T-helper 2 cell treated with Interferon-gamma antibody and Interleukin-4, amounts not matched to agents 5 μg/mL and 100 μg/mL, for 36 hours (primary cell): ENCODE measurements around the gene ABLIM1.

Experiments used
- DNase-seq: peaks from one replicate; pipeline ENCODE4 v3.0.0; 2021; ENCODE audit warnings: low spot score
- H3K27ac Mint-ChIP-seq: one replicate; pipeline ENCODE4 v1.8.0; 2021; ENCODE audit warnings: mild to moderate bottlenecking, mixed read lengths
- H3K27me3 Mint-ChIP-seq: one replicate; pipeline ENCODE4 v1.8.0; 2021; ENCODE audit warnings: low read depth, mixed read lengths
- H3K36me3 Mint-ChIP-seq: one replicate; pipeline ENCODE4 v1.8.0; 2021; ENCODE audit warnings: low read depth, mixed read lengths
- H3K4me1 Mint-ChIP-seq: one replicate; pipeline ENCODE4 v1.8.0; 2021; ENCODE audit warnings: low read depth, mixed read lengths
- H3K4me3 Mint-ChIP-seq: one replicate; pipeline ENCODE4 v1.8.0; 2022; ENCODE audit warnings: mild to moderate bottlenecking, moderate library complexity, mixed read lengths
- H3K9me3 Mint-ChIP-seq: one replicate; pipeline ENCODE4 v1.8.0; 2021; ENCODE audit warnings: mixed read lengths

Gene ABLIM1

DNA sequence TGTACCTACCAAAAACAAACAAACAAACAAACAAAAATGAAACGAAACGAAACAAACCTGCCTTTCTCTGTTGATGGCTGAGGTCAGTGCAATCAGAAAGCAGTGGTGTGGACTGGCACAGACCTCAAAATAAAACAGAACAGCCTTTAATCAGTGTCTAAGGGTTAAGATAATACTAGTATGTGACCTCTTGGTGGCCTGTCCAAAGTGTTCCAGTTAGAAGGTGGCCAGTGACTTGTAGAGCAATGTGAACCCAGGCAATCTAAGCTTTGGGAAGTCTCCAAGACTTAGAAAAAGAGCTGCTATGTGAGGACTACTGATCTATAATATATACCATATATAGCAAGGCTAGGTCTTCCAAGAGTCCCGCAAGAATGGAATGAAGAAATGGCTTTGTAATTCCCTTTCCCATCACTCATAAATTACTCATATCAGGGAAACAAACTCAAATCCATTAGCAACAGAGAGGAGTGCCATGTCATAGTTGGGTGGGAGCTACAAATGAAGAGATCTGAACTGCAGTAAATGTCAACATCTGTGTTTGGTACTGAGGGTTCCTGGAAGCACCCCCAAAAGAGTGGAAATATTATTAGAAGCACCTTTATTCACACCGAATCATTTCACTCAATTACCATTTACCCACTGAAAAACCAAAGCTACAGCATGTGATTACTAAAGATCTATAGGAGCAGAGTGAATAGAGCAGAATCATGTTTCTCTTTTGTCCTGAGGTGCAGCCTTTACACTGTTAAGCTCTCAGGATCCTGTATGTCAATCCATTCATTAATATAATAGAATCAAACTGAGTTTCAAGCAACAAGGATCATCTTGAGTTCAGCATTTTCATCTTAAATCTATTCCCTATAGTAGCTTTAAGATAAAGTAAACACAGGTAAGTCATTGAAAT, 28.0 kb downstream of the ABLIM1 start:
- Mint-ChIP-seq H3K27ac (no peak overlapping the region), H3K27me3 (peaks cover 55% of the 10 kb centered on the region), H3K36me3 (peaks cover 1% of the 10 kb centered on the region), H3K9me3 (no peaks in the 10 kb centered on the region), H3K4me3 (no peak overlapping the region), H3K4me1 (peaks cover 19% of the 10 kb centered on the region)
- DNase-seq: no peak

- H3K4me1 Mint-ChIP-seq: peaks cover 24% of the 10 kb centered on the region
- H3K36me3 Mint-ChIP-seq: peaks cover 1% of the 10 kb centered on the region
- no peak overlapping the region for H3K4me3 Mint-ChIP-seq
- H3K27ac Mint-ChIP-seq: no peak overlapping the region
- DNase-seq: no peak
- H3K27me3 Mint-ChIP-seq: peaks cover 51% of the 10 kb centered on the region
- peaks cover 4% of the 10 kb centered on the region for H3K9me3 Mint-ChIP-seq
These were observed 28.8 kb downstream of the ABLIM1 start for GRCh38 chr10:114629083-114629823.

DNA sequence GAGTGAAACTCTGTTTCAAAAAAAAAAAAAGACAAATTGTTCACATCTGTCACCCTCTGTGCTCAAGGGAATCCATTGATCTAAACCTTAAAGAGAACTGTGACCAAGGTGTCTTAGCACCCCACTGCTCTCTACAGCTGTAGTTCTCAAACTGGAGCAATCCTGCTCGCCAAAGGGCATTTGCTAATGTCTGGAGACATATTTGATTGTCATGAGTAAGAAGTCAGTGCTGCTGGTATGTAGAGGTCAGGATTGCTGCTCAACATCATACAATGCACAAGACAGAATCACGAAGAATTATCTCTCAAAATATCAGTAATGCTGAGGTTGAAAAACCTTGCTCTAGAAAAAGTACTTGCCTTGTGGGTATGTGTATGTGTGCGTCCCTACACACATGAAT, 30.0 kb downstream of the ABLIM1 start:
- H3K4me1 Mint-ChIP-seq: peaks cover 36% of the 10 kb centered on the region
- H3K36me3 Mint-ChIP-seq: peaks cover 1% of the 10 kb centered on the region
- DNase-seq: no peak
- H3K4me3 Mint-ChIP-seq: no peak overlapping the region
- H3K9me3 Mint-ChIP-seq: peaks cover 4% of the 10 kb centered on the region
- H3K27me3 Mint-ChIP-seq: peaks cover 43% of the 10 kb centered on the region
- no peak overlapping the region for H3K27ac Mint-ChIP-seq

DNA sequence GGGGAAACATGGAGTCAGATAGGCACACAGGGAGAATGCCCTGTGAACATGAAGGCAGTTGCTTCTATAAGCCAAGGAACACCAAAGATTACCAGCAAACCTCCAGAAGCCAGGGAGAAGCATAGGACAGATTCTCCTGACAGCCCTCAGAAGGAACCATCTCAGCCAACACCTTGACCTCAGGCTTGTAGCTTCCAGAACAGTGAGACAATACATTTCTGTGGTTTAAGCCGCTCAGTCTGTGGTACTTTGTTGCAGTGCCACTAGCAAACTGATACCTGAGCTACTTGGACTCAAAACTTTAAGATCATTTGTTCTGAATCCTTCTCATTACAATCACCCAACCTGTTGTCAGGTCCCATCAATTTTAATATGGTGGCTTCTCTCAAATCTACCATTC, 31.2 kb downstream of the ABLIM1 start:
- Mint-ChIP-seq H3K27me3 (peaks cover 33% of the 10 kb centered on the region), H3K4me1 (peaks cover 31% of the 10 kb centered on the region), H3K9me3 (peaks cover 4% of the 10 kb centered on the region), H3K27ac (no peak overlapping the region), H3K4me3 (no peak overlapping the region), H3K36me3 (peaks cover 5% of the 10 kb centered on the region)
- DNase-seq: no peak

DNA sequence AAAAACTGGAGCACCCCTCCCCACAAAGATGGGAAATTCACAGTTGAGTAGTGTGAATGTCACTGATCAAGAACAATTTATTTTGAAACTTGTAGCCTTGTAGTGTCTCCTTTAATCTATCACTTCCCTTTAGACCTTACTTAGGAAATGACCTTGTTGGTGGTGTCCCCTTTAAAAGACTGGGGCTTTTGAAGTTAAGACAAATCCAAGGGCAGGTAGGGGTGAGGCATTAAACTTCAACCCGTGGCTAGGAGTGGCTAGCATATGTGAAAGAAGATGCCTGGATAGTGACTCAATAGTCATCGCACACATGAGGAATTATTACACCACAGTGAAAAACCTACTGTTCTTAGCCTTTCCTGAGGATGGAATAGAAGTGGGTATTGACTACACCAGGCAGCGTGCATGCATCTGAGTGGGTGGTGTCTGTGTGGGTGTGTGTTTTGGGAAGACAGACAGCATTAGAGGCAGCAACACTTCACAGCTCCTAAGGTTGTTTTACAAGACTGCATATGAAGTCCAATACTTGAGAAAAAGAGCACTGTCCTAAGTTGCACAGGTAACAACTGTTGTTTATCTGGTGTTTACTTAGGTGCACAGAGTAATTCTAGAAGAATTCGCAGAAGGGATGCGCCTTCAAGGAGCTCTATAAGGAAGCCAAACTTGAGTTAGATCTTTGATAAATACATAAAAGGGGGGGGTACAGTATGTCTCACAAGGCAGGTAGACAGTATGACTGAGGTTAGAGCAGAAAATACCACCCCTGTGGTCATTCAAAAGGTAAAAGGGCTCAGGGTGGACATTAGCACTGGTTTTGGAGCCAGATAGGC, 32.9 kb downstream of the ABLIM1 start:
- Mint-ChIP-seq H3K36me3 (peaks cover 8% of the 10 kb centered on the region), H3K4me3 (no peak overlapping the region), H3K9me3 (peaks cover 13% of the 10 kb centered on the region), H3K27me3 (peaks cover 17% of the 10 kb centered on the region), H3K27ac (no peak overlapping the region), H3K4me1 (peaks cover 22% of the 10 kb centered on the region)
- no peak for DNase-seq

DNA sequence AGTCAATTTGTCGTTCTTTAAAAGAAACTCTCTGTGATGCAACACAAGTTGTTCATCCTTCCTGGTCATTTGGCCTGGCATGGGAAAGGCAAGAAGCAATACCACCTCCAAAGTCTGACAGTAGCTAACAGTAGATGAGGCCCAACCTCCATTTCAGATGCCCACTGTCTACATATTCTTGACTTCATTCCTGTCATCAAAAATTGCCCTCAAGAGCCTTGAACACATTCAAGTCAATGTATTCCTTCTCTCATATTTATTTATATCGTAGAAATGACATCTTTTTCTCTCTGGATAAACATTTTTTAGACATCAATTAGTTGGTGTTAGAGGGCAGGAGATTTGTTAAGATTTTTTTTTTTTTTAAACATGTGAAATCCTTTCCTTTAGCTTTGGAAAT, 33.7 kb downstream of the ABLIM1 start:
- Mint-ChIP-seq H3K4me3 (no peak overlapping the region), H3K9me3 (peaks cover 13% of the 10 kb centered on the region), H3K36me3 (peaks cover 8% of the 10 kb centered on the region), H3K27me3 (peaks cover 10% of the 10 kb centered on the region), H3K27ac (no peak overlapping the region), H3K4me1 (peaks cover 22% of the 10 kb centered on the region)
- DNase-seq: no peak

DNA sequence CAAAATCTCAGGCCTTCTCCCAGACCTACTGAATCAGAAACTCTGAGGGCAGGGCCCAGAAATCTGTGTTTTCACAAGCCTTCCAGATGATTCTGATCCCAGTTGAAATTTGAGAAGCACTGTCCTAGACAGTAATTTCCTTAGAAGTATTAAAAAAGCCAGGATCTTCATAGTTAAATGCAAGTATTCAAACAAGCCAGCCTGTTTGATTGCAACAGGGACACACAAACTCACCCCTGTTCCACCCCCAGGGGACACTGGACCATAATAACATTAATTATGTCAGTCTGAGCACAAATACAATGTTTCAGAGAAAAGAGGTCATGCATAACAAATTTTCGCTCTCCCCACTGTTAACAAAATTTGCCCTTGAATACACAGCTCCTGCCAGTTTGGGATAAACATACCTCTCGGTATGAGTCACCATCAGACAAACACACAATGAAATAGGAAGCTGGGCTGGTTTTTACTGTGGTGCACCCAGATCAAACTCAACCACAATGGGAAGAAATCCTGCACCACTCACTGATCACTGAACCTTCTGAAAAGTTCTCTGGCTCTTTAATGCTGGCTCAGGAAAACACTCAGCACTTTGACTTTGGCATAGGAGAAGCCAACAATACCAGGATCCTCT, 34.3 kb downstream of the ABLIM1 start:
- DNase-seq: no peak
- peak overlapping the region; percentile 22 for H3K4me3 Mint-ChIP-seq
- H3K4me1 Mint-ChIP-seq: peaks cover 22% of the 10 kb centered on the region
- peaks cover 5% of the 10 kb centered on the region for H3K27me3 Mint-ChIP-seq
- H3K27ac Mint-ChIP-seq: no peak overlapping the region
- H3K36me3 Mint-ChIP-seq: peaks cover 8% of the 10 kb centered on the region
- H3K9me3 Mint-ChIP-seq: peaks cover 13% of the 10 kb centered on the region

DNA sequence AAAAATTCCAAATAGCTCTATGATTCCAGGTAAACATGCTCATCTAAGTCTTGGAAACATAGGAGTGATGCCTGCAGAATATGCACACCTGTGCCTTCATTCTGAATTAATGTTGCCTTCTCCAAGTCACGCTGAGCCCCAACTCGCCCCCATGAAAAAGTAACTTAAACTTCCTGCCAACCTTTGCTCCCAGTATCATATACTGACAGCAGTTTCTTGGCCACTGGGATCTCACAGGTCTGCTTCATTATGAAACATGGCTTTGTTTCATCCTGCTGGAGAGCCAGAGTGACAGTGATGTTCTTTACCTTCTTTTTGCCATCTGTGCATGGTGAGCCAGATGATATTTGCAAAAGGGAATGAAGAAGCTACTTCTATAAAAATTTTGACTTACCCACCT, 34.9 kb downstream of the ABLIM1 start:
- H3K36me3 Mint-ChIP-seq: peaks cover 8% of the 10 kb centered on the region
- no peak overlapping the region for H3K27ac Mint-ChIP-seq
- peaks cover 13% of the 10 kb centered on the region for H3K9me3 Mint-ChIP-seq
- peaks cover 28% of the 10 kb centered on the region for H3K4me1 Mint-ChIP-seq
- peaks cover 4% of the 10 kb centered on the region for H3K27me3 Mint-ChIP-seq
- DNase-seq: no peak
- no peak overlapping the region for H3K4me3 Mint-ChIP-seq

GRCh38 chr10:114618722-114619121, 39.4 kb downstream of the ABLIM1 start:
- peaks cover 2% of the 10 kb centered on the region for H3K27me3 Mint-ChIP-seq
- H3K27ac Mint-ChIP-seq: no peak overlapping the region
- peaks cover 16% of the 10 kb centered on the region for H3K36me3 Mint-ChIP-seq
- H3K4me1 Mint-ChIP-seq: peaks cover 27% of the 10 kb centered on the region
- peaks cover 9% of the 10 kb centered on the region for H3K9me3 Mint-ChIP-seq
- H3K4me3 Mint-ChIP-seq: no peak overlapping the region
- no peak for DNase-seq

- Mint-ChIP-seq H3K4me1 (peaks cover 33% of the 10 kb centered on the region), H3K27me3 (no peaks in the 10 kb centered on the region), H3K9me3 (peaks cover 8% of the 10 kb centered on the region), H3K27ac (no peak overlapping the region), H3K4me3 (no peak overlapping the region), H3K36me3 (peaks cover 10% of the 10 kb centered on the region)
- no peak for DNase-seq
These were observed 41.6 kb downstream of the ABLIM1 start for GRCh38 chr10:114616516-114616915.

DNA sequence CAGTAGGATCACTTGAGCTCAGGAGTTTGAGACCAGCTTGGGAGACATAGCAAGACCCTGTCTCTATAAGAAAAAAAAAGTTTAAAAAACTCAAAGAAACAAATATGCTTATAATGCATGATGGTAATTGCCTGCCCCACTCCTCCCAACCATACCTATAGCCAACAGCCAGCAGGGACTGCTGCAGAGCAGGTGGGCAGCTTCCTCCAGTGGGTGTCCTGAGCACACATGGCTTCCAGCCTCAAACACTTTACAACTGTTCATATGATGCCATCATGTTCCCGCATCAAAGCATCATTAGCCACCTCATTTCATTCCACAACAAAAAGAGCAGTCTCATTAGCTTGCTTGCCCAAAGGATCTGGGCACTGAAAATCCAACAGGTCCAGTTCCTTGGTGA, 42.0 kb downstream of the ABLIM1 start:
- no peak for DNase-seq
- peaks cover 3% of the 10 kb centered on the region for H3K9me3 Mint-ChIP-seq
- peak overlapping the region; percentile 89 for H3K27ac Mint-ChIP-seq
- H3K4me3 Mint-ChIP-seq: no peak overlapping the region
- H3K36me3 Mint-ChIP-seq: peaks cover 8% of the 10 kb centered on the region
- peaks cover 35% of the 10 kb centered on the region for H3K4me1 Mint-ChIP-seq
- H3K27me3 Mint-ChIP-seq: no peaks in the 10 kb centered on the region

GRCh38 chr10:114615600-114616007, 42.5 kb downstream of the ABLIM1 start:
- peak; percentile 47 for DNase-seq
- Mint-ChIP-seq H3K9me3 (no peaks in the 10 kb centered on the region), H3K4me1 (peaks cover 35% of the 10 kb centered on the region), H3K27me3 (no peaks in the 10 kb centered on the region), H3K4me3 (peak overlapping the region; percentile 69), H3K27ac (peak overlapping the region; percentile 89), H3K36me3 (peaks cover 8% of the 10 kb centered on the region)

DNA sequence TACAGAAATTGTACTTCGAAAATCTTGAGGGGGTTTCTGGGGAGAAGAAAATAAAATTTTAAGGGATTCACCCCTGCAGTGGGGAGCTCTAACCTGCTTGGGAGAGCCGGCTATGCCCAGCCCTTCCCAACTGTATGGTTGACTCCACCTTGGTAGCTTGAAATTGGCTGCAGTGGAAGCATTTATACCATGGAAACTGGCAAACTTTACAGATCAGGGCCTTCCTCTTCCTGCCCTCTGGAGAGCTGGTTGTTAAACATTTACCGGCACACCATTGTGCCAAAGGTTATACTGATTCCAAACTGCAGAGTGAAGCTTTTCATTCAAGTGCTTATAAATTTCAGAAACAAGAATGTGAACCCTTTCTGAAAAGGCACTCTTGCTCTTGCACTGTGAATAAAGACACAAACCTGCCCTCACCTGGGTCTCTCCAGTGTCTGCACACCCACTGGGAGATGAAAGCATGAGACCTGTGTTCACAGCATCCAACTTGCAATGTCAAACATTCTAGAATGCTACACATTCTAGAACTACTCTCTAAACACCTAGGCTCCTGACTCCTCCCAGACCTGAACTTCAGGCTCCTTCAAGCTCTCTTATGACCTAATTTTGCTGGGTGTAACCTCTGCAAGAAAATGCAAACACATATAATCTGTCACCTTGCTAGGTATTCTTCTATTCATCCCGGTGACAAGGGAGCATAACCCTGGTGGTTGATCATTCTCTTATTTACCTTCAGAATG, 44.7 kb downstream of the ABLIM1 start:
- no peak for DNase-seq
- H3K4me3 Mint-ChIP-seq: no peak overlapping the region
- H3K36me3 Mint-ChIP-seq: peaks cover 8% of the 10 kb centered on the region
- H3K9me3 Mint-ChIP-seq: no peaks in the 10 kb centered on the region
- H3K27me3 Mint-ChIP-seq: no peaks in the 10 kb centered on the region
- peaks cover 39% of the 10 kb centered on the region for H3K4me1 Mint-ChIP-seq
- no peak overlapping the region for H3K27ac Mint-ChIP-seq
